Ovary (tissue), 9 donors: ENCODE measurements around the gene MYH7B. TPM values are rescaled to one million over a fixed set of nuclear protein-coding genes. Genes with fewer than 3 reads are reported as not detected.

Experiments used
- DNase-seq, 5 donors: peaks; one replicate each; pipeline ENCODE4 v3.0.0-alpha.2; 2019 to 2020
- H3K27ac ChIP-seq, 2 donors: fragments of 200-600 bp; one replicate each; pipeline versions ENCODE4 v1.5.1 to v1.8.0; 2019 to 2022
- H3K27me3 ChIP-seq: fragments of 200-600 bp; one replicate; pipeline ENCODE4 v1.8.0; 2022
- H3K36me3 ChIP-seq: fragments of 200-600 bp; sonication (generic); one replicate; pipeline ENCODE4 v1.5.1; 2019
- H3K4me1 ChIP-seq: one replicate; pipeline ENCODE4 v1.8.1; 2013; ENCODE audit warnings: mild to moderate bottlenecking, moderate library complexity; ENCODE audit not compliant: insufficient read depth
- H3K4me3 ChIP-seq: fragments of 200-600 bp; sonication (generic); one replicate; pipeline ENCODE4 v1.5.1; 2017
- H3K9me3 ChIP-seq, 2 donors: fragments of 200-600 bp in 1 of 2; sonication (generic) in 1 of 2; one replicate each; pipeline versions ENCODE4 v1.5.1 to v1.8.1; 2013 to 2019; ENCODE audit warnings: mild to moderate bottlenecking in 1 of 2, moderate library complexity in 1 of 2
- CTCF ChIP-seq, 3 donors: fragments of 450-650 bp in 2 of 3; fragments of 200-600 bp in 1 of 3; IDR thresholded peaks; one replicate each; pipeline versions ENCODE4 v1.5.1 to v1.8.0; 2016 to 2022; ENCODE audit warnings: antibody characterized with exemption in 3 of 3, mild to moderate bottlenecking in 1 of 3
- EP300 ChIP-seq: sonication (generic); formaldehyde crosslinking; IDR thresholded peaks from one replicate; pipeline ENCODE4 v1.6.1; 2017; ENCODE audit warnings: antibody characterized with exemption
- POLR2A ChIP-seq: fragments of 450-650 bp; IDR thresholded peaks from one replicate; pipeline ENCODE4 v1.6.1; 2017; ENCODE audit warnings: antibody characterized with exemption, mild to moderate bottlenecking, moderate library complexity
- WGBS, 3 donors: extraction: QIAGEN DNeasy Blood & Tissue Kit in 1 of 3; methylation state at CpG; one replicate each; pipeline versions ENCODE4 v1.1.5 to v1.1.7; 2013 to 2017; 5-methylcytosine and 5-hydroxymethylcytosine counted together
- intact Hi-C, 4 donors: fragments of 100-400 bp; cut with DNase I; formaldehyde crosslinking; loops; one replicate each; pipeline versions ENCODE4 v1.11.0 to v1.15.1; 2022 to 2023
- polyA plus RNA-seq, 2 donors: library from polyadenylated mRNA; stranded (reverse); fragments of 200-250 nt in 1 of 2; fragments of 350-450 nt in 1 of 2; fragmentation: Illumina TruSeq in 1 of 2; extraction: RNeasy Lipid Tissue Mini Kit (QIAGEN cat#74804) in 1 of 2; gene quantifications; one replicate each; pipeline ENCODE4 v1.2.3, GENCODE V29; 2013 to 2014
- total RNA-seq, 7 donors: library from RNA; depleted of rRNA in 2 of 7; stranded (reverse); fragments of >200 nt in 2 of 7; fragmentation: NEBNext Ultra II Directional in 3 of 7; extraction: Animal tissue kit (Norgen Biotek cat#: 25700) in 3 of 7; gene quantifications; one replicate each; pipeline versions ENCODE4 v1.1.0 to v1.2.4, GENCODE V29; 2016 to 2023
- donor health status: DM: no; HTN: no; CAD: no; lungs with moderate emphysema.
- donor health status: DM: no; HTN: no; CAD: no.
- donor health status: Bipolar disorder and iron deficiency.
- donor health status: DM: yes; HTN: yes; CAD: no.
- donor health status: DM: no; HTN: no; CAD: no.
- donor health status: DM: yes; HTN: yes; CAD: no.

Gene MYH7B
- total and polyA plus RNA-seq, 9 donors, result 0.30 to 2.6 (median 1.1) TPM

GRCh38 chr20:34990661-34991214 lies 35.1 kb downstream of the MYH7B start:
- no peak for DNase-seq
- 77 to 83% (median 78%) methylated on average over 15 to 18 of the region's 18 CpGs for WGBS, 3 donors
- Histone ChIP-seq H3K27me3 (no peaks in the 10 kb centered on the region), H3K4me1 (peaks cover 13% of the 10 kb centered on the region), H3K4me3 (no peak overlapping the region), H3K9me3 (no peaks in the 10 kb centered on the region), H3K36me3 (no peaks in the 10 kb centered on the region), H3K27ac (no peak overlapping the region)
- no peak for TF ChIP-seq CTCF (IDR thresholded peaks at IDR 0.05)
- no peak for TF ChIP-seq EP300
- TF ChIP-seq POLR2A, result no peak
- intact Hi-C loops, result no loop called here

- TF ChIP-seq CTCF (IDR thresholded peaks at IDR 0.05), result no peak
- TF ChIP-seq EP300, result no peak
- TF ChIP-seq POLR2A, result no peak
- Histone ChIP-seq H3K27me3 (no peaks in the 10 kb centered on the region), H3K9me3 (no peaks in the 10 kb centered on the region), H3K36me3 (no peaks in the 10 kb centered on the region), H3K4me1 (peaks cover 10% of the 10 kb centered on the region), H3K4me3 (no peak overlapping the region), H3K27ac (no peak overlapping the region)
- intact Hi-C loops, result no loop called here
- WGBS, 3 donors, result 92 to 95% (median 94%) methylated on average over 20 of the region's 20 CpGs
- DNase-seq, result no peak
Measured at GRCh38 chr20:34992751-34993417, 37.2 kb downstream of the MYH7B start.

GRCh38 chr20:34993941-34994508 lies 38.4 kb downstream of the MYH7B start:
- H3K4me3 ChIP-seq, result no peak overlapping the region
- no peaks in the 10 kb centered on the region for H3K27me3 ChIP-seq
- WGBS, 3 donors, result 90 to 94% (median 90%) methylated on average over 22 of the region's 22 CpGs
- H3K9me3 ChIP-seq, result no peaks in the 10 kb centered on the region
- intact Hi-C loops, result no loop called here
- H3K27ac ChIP-seq, result no peak overlapping the region
- peaks cover 6% of the 10 kb centered on the region for H3K4me1 ChIP-seq
- TF ChIP-seq EP300 (no peak), POLR2A (no peak), CTCF (IDR thresholded peaks at IDR 0.05) (no peak)
- no peaks in the 10 kb centered on the region for H3K36me3 ChIP-seq
- DNase-seq, result no peak

- TF ChIP-seq CTCF (IDR thresholded peaks at IDR 0.05) (no peak), POLR2A (no peak), EP300 (no peak)
- DNase-seq, result no peak
Measured at GRCh38 chr20:34994509-34995131, 39.0 kb downstream of the MYH7B start.

More at GRCh38 chr20:34994509-34995131, 39.0 kb downstream of the MYH7B start:
- intact Hi-C loops, result no loop called here
- Histone ChIP-seq H3K27me3 (no peaks in the 10 kb centered on the region), H3K36me3 (no peaks in the 10 kb centered on the region), H3K9me3 (no peaks in the 10 kb centered on the region), H3K4me3 (no peak overlapping the region), H3K4me1 (peaks cover 6% of the 10 kb centered on the region), H3K27ac (no peak overlapping the region)
- 81 to 88% (median 85%) methylated on average over 14 of the region's 14 CpGs for WGBS, 3 donors
